ENCODE data around the gene NUDT8.
"Not testable (repeated sequence)": the region's sequence is repeated elsewhere in the genome, so short reads cannot be mapped to it uniquely, and the experiment has no call there.

The NUDT8 gene

DNA sequence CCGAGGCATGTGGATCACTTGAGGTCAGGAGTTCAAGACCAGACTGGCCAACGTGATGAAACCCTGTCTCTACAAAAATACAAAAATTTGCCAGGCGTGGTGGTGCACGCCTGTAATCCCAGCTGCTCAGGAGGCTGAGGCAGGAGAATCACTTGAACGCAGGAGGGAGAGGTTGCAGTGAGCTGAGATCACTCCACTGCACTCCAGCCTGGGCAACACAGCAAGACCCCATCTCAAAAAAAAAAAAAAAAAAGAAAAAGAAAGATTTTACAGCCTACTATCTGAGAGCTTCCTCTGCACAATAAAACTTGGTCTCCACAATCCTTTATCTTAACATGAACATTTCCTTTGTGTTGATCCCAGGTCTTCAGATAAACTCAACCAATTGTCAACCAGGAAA lies 31.0 kb upstream of the NUDT8 start:
- not testable (repeated sequence) for DNase-seq (ENCODE audit: low spot score)

DNA sequence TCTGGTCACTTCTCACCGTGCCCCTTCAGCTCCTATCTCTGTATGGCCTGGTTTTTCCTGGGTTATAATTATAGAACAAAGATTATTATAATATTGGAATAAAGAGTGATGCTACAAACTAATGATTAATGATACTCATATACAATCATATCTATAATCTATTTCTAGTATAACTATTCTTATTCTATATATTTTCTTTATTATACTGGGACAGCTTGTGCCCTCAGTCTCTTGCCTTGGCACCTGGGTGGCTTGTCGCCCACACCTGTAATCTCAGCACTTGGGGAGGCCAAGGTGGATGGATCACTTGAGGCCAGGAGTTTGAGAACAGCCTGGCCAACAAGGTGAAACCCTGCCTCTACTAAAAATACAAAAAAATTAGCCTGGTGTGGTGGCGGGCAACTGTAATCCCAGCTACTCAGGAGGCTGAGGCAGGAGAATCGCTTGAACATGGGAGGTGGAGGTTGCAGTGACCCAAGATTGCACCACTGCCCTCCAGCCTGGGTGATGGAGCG lies 30.0 kb upstream of the NUDT8 start:
- DNase-seq (ENCODE audit: low spot score): not testable (repeated sequence)

DNA sequence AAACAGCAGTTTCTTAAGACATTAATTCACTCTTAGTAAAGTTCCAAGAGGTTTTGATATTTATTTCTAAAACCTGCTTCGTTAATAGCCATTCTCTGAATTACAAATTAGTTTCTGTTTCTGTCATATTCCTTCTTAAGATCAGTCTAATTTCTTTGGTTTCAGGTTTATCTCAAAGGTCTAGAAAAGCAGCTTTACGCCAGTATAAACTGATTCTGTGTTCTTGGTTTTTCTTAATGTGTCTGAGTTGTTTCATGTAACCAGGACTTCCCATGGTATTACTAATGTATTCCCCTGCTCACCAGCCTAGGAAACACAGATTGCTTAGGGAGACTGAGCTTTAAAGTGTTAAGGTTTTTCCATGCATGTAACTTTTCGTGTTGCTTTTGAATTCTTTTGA lies 27.6 kb upstream of the NUDT8 start:
- DNase-seq (ENCODE audit: low spot score): no peak

DNA sequence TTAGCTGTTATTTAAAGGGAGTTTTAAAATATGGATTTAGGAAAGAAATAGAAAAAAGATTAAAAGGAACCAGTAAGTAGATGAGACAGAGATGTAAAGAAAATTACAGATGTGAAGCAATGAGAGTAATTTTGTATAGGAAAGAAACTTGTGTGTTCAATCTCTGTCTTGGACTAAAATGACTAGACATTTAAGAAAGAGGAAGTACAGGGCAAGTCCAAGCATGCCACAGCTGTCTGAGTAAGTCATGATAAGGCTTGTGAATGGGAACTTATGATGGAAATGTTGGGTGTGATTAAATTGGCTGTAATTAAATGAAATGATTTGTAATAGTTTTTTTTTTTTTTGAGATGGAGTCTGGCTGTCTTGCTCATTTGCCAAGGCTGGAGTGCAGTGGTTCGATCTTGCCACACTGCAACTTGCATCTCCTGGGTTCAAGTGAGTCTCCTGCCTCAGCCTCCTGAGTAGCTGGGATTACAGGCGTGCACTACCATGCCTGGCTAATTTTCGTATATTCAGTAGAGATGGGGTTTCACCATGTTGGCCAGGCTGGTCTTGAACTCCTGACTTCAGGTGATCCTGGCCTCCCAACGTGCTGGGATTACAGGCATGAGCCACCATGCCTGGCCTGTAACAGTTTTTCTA lies 26.7 kb upstream of the NUDT8 start:
- no peak for DNase-seq (ENCODE audit: low spot score)

DNA sequence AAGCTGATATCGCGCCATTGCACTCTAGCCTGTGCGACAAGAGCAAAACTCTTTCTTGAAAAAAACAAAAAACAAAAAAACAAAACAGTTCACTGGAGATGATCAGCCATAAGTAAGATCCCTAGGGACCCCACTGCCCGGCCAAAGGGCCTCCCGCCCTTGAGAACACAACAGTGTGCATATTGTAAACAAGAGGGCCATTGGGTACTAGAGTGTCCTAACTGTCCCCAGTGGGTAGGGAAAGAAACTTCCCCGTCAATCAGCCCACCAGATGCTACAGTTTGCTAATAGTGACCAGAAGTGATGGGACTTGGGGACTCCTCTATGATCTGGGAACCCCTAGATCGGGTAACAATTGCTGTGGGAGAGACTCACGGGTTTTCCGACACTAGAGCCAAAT lies 24.5 kb upstream of the NUDT8 start:
- DNase-seq (ENCODE audit: low spot score): no peak

DNA sequence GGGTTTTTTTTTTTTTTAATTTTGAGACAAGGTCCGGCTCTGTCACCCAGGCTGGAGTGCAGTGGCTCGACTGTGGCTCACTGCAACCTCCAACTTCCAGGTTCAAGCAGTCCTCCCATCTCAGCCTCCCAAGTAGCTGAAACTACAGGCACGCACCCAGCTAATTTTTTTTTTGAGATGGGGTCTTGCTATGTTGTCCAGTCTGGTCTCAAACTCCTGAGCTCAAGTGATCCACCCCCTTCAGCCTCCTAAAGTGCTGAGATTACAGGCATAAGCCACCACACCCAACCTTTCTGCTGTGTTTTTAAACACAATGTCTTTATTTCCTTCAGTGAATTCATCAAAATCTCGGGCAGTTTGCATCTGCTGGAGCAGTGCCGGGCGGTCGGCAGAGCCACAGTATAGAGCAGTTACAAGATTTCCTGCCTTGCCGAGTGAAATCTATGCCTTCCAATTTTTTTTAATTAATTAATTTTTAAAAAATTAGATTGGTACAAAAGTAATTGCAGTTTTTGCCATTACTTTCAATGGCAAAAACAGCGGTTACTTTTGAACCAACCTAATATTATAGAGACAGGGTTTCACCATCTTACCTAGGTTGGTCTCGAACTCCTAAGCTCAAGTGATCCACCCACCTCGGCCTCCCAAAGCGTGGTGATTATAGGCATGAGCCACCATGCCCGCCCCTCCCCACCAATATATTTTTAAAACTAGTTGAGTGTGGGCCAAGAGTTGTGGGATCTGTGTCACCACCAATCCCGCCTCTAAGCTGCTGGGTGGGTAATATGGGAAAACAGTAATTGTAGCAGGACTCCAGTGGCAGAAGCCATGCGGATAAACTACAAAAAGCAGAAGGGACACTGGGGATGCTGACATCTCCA lies 23.5 kb upstream of the NUDT8 start:
- DNase-seq (ENCODE audit: low spot score): no peak

DNA sequence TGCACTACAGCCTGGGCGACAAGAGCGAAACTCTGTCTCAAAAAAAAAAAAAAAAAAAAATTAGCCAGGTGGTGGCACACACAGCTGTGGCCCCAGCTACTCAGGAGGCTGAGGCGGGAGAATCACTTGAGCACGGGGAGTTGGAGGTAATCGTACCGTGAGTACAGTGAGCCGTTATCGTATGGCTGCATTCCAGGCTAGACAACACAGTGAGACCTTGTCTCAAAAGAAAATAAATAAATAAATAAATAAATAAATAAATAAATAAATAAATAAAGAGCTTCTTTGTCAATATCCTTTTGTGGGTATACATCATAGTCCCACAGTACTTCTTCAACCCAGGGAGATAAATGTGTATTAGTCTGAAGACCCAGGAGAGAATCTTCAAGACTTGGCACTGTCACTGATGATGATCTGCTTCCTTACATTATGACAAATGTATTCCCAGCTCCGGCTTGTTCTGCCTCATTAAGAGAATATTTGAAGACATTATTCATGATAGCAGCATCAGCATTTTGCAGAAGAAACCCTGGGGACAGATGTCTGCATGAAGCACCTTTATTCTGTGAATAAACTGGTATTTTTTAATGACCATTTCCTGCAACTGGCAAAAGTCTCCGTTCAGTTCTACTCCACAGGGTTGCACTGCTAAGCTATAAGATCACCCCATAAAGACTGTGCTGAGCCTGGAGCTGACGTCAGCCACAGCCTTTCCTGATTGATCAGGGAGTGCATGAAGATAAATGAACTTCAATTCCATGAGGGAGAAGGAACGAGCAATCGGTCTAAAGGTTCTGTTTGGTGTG lies 22.4 kb upstream of the NUDT8 start:
- DNase-seq (ENCODE audit: low spot score): no peak

DNA sequence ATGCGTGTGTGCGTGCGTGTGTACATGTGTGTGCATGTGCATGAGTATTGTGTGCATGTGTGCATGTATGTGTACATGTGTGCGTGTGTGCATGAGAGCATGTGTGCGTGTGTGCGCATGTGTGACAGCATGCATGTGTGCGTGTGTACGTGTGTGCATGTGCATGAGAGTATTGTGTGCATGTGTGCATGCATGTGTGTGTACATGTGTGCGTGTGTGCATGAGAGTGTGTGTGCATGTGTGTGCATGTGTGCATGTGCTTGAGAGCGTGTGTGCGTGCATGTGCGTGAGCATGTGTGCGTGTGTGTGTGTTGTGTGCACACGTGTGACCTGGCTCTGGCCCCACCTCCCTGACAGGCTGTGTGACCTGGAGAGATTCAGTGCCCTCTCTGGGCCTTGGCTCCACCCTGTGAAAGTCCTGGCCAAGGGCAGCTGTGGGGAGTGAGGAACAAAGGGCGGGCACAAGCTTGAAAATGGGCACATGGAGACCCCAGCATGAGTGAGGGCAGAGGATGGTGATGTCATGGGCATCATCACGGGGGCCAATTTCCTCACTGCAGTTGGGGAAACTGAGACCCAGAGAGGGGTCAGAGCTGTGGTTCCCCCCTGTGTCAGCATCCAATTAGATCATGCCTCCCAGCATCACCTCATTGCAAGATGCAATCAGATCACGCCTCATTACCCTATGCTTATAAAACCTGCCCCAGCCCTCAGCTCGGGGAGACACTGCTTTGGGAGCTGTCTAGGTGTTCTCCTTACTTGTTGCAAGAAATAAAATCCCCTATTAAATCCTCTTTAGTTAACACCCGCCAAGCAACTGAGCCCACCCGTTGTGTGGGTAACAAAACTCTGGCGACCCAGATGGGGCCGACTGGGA lies 20.1 kb upstream of the NUDT8 start:
- DNase-seq (ENCODE audit: low spot score): no peak

DNA sequence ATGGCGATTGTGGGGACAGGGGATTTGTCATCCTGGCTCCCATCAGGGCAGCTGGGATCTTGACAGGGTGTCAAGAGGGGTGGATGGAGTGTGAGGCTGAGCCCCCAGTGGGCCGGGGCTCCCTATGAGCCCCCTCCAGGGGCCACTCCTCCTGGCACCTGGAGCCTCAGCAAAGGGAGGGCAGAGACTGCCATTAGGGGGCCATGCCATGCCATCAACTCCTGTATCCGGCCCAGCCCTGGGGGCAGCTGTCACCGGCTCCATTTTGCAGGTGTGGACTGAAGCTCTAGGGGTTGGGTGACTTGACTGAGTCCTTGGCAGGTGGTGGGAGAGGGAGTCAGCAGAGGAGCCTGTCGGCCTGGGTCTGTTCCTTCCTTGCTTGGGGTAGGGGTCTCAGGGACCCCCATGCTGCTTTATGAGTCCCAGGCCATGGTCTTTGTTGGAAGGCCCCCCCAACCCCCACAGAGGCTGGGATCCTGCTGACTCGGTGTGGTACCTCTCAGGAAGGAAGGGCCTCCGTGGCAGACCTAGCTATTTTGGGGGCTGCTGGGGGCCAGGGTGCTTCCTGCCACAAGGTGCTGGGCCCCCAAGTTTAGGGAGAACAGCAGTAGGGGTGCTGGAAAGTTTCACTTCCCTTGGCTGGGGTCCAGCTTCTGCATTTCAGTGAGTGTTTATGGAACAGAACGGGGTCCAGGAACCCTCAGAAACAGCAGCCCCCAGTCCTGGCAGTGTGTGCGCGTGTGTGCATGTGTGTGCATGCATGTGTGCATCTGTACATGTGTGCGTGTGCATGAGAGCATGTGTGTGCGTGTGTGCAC lies 19.3 kb upstream of the NUDT8 start:
- DNase-seq (ENCODE audit: low spot score): no peak

DNA sequence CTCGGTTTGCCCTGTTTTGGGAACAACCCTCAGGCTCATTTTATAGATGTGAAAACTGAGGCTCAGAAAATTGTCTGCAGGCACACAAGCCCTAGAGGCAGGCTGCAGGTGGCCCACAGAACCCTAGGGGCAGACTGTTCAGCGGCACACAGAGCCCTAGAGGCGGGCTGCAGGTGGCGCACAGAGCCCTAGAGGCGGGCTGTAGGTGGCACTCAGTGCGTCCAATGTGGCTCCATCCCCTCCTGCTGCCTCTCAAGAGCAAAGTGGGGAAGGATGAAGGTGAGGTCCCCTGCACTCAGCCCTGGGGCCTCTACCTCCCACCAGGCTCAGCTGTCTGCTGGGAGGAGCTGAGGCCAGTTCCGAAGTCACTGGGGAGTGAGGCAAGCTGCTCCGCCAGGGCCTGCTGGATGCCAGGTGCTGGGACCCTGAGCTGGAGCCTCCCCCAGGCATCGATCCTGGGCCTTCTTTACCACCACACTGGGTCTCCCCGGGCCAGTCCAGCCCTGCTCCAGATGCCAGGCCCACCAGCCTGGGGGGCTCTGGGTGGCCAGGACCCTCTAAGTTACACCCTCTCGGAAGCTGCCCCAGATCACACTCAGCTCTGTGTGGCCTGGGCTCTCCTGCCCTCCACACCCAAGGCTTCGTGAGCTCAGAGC lies 18.5 kb upstream of the NUDT8 start:
- DNase-seq (ENCODE audit: low spot score): peak; percentile 65

DNA sequence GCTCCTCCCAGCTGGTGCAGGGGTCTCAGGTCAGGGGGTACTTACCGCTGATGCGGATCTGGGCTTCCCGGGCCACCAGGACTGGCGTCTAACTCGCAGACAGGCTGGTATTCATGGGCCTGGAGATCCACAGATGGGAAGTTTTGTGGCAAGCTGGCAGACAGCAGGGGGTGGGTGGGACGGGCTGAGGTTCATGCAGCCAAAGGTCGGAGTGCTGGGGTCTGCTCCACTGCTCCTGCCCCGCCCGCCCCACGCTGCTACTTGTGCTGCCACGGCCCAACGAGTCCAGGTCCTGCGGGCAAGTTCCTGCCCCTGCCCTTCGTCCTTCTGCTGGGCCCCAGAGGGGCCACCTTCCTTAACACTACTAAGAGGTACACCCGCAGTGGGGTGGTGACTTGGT lies 17.7 kb upstream of the NUDT8 start:
- DNase-seq (ENCODE audit: low spot score): no peak

DNA sequence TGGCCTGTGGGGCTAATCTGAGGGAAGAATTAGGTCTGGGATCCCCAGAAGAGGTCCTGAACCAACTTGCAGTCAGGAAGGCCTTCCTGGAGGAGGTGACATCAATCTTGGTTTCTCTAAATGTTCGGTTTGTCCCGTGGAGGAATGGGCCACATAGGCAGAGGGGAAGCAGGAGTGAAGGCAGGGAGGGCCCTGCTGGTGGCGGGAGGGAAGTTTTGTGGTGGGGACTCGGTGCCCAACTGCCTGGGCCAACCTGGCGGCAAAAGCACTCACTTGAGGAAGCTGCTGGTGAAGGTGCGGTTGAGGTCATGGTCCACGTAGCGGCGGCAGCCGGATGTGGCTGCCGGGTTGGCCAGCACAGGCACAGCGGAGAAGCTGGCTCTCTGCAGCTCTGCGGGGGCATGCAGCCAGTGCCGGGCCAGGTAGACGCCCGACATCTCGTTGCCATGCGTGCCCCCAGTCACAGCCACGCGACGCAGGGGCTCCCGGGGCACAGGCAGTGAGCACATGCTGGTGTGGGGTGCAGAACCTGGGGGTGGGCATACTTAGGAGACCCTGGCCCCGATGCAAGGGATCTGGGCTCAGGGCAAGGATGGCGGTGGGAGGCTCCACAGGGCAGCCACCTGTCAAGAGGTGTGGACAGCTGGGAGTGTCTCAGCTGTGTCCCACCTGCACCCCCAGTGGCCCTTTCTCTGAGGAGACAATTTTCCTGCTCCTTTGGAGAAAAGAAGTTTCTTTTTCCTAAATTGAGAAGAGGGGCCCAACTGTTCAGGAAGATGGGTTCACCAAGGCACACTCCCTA lies 17.0 kb upstream of the NUDT8 start:
- no peak for DNase-seq (ENCODE audit: low spot score)

DNA sequence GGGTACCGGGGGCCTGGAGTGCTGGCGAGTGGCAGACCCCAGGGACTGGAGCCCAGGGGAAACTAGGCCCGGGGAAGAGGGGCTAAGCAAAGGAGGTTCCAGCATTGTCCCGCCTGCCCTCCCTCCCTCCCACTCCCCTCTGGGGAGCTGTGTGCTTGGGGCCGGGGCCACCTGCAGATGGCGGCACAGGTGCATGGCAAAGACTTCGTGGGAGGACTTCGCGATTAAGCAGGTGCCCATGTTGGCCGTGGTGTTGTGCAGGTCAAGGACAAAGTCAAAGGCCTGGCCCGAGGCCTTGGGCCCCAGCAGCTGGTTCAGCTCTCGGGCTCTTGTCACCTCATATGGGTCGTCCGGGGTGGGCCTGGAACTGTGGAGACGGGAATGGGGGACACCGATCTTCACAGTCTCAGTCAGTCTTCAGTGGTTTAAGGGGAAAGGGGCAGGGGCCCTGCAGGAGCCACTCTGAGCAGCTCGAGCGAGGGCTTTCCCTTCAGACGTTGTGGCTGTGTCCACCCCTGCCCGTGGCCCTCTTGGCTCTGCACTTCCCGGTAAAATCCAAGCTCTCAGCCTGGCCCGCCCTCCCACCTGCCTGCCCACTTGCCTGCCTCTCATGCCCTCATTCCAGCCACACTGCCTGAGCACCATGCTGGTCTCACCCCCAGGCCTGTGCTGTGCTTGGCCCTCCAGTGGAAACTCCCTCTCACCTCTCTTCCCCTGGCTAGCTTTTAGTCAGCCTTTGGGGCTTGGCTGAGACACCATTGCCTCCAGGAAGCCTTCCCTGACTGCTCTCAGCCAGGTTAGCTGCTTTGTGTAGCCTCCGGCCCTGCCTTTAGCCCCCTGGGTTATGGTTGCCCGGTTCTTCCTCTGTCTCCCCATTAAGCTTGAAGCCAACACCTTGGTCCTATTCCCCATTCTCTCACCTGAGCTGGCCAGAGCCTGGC lies 16.1 kb upstream of the NUDT8 start:
- DNase-seq (ENCODE audit: low spot score): no peak

DNA sequence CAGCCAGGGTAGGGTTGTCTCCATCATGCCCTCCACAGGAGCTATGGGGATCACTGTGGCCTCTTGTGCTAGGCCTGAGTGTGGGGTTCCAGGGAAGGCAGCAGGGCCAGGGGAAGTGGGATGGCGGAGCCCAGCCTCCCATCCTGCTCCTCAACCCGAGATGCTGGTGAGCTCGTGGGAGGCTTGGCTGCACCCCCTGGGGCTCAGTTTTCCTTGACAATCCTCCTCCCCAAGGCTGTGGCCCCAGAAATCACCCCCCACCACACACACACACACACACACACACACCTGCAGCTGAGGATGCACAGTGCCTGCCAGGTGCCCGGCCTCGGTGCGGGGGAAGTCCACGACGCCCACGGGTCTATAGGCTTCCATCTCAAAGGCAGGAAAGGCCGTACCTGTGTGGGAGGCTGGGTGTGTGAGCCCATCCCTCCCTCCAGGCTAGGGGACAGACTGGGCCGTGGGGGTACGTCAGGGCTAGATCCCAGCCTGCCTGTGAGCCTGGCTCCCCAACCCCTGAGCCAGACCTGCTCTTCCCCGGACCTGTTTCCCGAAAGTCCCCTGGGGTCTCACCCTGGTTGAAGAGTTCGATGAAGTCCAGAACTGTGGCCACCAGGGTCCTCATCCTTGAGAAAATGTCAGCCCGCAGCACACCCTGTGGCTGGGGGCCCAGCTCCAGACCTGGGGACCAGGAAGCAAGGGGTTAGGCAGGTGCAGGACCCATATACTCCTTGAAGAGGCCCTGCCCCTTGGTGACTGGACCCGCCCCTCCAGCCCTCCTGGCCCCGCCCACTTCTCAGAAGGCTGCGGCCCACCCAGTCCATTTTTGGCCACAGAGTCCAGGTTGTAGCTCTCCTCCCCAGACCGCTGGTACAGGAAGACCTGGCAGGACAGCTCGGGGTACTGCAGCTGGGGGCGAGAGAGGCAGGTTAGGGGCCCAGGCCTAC lies 15.0 kb upstream of the NUDT8 start:
- peak; percentile 44 for DNase-seq (ENCODE audit: low spot score)

DNA sequence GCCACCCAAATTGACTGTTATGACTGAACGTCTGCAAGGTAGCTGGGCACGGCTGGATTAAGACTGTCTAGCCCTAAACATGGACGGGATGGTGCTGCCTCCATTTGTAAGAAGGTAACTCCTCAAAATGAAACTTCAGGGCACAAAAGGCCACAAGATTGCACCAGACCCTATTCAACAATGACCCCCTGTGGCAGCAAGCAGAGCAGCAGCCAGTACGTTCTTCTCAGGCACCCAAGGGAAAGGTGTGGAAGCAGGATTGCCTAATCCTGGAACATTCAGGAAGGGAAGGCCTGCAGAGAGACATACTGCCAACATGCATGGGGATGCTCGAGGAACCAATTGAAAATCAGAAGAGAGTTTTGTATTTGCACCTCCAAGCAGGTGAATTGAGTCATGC lies 14.3 kb upstream of the NUDT8 start:
- DNase-seq (ENCODE audit: low spot score): peak; percentile 39

DNA sequence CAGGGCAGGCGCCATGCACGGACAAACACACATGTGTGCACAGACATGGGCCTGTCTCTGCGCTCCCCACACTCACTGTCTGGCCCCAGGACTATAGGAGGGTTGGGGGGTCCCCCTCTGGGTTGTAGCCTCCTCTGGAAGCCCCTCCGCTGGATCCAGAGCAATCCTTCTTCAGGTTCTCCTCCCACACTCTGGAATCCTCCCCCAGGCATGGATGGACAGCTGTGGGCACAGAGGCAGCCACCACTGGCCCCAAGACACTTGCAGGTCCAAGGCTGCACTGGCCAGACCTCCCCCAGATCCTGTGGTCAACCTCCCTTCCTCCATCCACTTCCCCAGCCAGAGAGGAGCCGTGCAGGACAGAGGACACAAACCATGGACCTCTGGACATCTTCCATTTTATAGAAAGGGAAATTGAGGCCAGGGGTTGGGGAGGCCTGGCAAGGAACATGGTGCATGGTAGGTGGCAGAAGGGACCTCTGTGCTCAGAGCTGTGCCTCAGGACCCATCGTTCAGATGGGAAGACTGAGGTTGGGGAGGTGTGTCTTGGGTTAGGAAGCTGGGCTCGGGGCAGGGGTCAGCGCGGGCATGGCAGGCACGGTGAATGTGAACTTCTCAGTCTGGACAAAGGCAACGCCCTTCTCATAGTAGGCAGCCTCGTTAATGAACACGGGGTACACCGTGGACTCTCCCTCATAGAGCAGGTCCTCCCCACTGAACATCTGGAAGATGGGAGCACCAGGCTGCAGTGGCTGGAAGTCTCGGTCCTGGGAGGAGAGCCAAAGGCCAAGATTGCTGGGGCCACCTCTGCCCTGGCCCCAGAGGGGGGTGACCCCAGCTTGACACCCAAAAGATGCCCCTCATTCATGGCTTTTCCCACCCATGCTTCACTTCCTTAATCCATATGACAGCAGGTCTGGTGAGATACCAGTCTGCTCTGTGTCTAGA lies 12.7 kb upstream of the NUDT8 start:
- DNase-seq (ENCODE audit: low spot score): no peak

All from ecto neural progenitor cell (in vitro differentiated cells).